GM12864 (cell line): ENCODE results near the gene KCNK16.

ENCODE experiments used
- DNase-seq: peaks from one replicate; pipeline ENCODE4 v3.0.0-alpha.2; 2011; ENCODE audit warnings: low read depth
- H3K4me3 ChIP-seq: 2 replicates; pipeline ENCODE4 v1.5.1; 2011; ENCODE audit warnings: mild to moderate bottlenecking, low read depth, low read length, control low read depth
- TF ChIP-seq, protein P1 (sequence below): IDR thresholded peaks from 2 replicates; pipeline ENCODE4 v1.5.1; 2011; ENCODE audit warnings: low read depth, mild to moderate bottlenecking, moderate library complexity, low read length, control low read depth, inconsistent platforms; ENCODE audit errors: missing control alignments

The KCNK16 gene

DNA sequence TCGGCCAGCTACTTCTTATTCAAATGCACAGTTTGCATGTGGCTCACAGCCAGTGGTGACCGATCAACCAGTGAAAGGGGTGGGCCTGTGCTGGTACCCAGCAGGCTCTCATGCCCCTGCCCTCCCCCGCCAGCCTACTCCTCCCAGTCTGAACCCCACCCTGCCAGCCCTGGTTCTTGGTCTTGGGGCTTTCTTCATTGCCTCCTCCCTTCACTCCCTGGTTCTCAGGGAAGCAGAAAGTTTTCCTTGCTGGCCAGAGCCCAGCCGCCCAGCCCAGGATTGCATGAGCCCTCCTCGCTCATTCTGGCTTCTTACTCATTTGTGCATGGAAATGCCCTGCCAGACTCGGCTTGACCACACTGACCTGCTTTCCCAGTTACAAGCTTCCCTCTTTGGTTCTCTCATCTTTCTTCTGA, 49.1 kb downstream of the KCNK16 start:
- H3K4me3 ChIP-seq, result no peak overlapping the region
- no peak for DNase-seq
- TF ChIP-seq, protein P1, sequence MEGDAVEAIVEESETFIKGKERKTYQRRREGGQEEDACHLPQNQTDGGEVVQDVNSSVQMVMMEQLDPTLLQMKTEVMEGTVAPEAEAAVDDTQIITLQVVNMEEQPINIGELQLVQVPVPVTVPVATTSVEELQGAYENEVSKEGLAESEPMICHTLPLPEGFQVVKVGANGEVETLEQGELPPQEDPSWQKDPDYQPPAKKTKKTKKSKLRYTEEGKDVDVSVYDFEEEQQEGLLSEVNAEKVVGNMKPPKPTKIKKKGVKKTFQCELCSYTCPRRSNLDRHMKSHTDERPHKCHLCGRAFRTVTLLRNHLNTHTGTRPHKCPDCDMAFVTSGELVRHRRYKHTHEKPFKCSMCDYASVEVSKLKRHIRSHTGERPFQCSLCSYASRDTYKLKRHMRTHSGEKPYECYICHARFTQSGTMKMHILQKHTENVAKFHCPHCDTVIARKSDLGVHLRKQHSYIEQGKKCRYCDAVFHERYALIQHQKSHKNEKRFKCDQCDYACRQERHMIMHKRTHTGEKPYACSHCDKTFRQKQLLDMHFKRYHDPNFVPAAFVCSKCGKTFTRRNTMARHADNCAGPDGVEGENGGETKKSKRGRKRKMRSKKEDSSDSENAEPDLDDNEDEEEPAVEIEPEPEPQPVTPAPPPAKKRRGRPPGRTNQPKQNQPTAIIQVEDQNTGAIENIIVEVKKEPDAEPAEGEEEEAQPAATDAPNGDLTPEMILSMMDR, result no peak

DNA sequence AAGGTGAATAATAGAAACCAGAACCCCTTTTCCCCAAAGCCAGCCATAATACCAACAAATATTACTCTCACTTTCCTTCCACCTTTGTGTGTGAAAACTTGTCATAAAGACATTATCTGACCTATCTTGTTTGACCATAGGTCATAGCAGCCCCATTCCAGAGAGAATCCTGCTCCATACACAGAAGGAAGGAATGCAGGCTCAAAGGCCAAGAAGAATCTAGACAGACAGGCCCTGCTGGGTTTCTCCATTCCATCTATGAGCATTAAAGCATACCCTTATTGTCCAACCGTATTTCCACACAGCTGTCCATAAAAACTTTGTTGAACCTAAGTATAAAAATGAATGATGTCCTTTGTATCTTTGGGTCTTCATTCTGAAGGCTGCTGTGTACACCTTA, 52.5 kb downstream of the KCNK16 start:
- TF ChIP-seq, protein P1, result no peak
- H3K4me3 ChIP-seq, result no peak overlapping the region
- DNase-seq, result no peak

DNA sequence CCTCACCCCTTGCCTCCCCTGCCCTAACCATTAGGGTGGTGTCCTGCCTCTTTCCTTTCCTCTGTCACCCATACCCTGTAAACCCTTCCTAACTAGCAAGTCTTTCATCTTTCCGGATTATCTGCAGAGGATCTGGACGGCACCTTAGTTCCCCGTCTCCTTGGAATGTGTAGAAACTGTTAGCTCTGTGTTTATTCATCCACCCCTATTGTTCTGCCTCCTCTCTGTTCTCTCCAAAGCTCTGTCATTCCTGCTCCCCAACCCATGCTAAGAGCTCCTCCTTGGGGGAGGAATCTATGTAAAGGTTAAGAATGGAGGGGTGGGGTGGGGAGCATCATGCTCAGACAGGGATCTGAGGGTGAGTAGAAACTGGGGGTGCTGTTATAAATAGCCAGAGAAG, 53.8 kb downstream of the KCNK16 start:
- H3K4me3 ChIP-seq, result no peak overlapping the region
- no peak for DNase-seq
- TF ChIP-seq, protein P1, result no peak

DNA sequence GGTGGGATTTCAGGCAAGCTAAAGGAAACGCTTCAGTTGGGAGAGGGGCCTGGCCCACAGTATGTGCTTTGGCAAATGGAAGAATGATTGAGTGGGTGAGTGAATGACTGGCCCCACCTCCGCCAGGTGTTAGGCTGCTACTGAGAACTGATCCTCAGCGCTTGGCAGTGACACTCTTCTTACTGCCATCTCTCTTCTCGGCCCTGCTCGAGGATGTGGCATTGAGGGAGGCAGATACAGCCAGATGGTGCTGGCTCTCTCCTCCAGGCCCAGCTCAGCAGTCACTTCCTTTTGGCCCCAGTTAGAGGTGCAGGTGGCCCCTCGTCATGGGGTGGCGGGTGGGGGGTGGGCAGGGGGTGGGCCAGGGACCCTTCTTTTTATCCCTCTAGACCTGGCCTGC, 54.3 kb downstream of the KCNK16 start:
- DNase-seq, result no peak
- no peak overlapping the region for H3K4me3 ChIP-seq
- TF ChIP-seq, protein P1, result no peak

DNA sequence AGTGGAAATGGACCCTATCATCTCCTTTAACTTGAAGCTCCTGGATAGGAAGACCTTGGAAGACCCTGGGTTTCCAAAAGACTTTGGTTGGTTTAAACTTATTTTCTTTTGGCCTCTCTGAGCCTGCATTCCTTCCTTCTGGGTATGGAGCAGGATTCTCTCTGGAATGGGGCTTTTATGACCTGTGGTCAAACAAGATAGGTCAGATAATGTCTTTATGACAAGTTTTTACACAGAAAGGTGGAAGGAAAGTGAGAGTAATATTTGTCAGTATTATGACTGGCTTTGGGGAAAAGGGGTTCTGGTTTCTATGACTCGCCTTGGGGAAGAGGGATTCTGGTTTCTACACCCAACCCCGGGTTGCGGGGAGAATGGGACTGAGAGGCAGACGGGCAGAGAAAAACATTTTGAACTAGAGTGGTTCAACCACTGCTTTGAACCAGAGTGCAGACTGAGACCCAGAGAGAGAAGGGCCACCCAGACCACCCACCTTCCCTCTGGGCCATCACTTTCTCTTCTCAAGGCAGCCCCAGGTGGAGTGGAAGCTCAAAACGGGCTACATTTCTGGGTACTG, 55.6 kb downstream of the KCNK16 start:
- DNase-seq, result no peak
- TF ChIP-seq, protein P1, result no peak
- H3K4me3 ChIP-seq, result no peak overlapping the region

DNA sequence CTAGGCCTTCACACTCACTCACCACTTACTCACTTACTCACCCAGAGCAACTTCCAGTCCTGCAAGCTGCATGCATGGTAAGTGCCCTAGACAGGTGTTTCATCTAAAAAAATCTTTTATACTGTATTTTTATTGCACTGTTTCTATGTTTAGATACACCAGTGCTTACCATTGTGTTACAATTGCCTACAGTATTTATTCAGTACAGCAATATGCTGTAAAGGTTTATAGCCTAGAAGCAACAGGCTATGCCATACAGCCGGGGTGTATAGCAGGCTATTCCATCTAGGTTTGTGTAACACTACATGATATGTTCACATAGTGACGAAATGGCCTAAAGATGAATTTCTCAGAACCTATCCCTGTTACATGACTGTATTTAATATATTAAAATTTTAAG, 56.1 kb downstream of the KCNK16 start:
- no peak for DNase-seq
- TF ChIP-seq, protein P1, result no peak
- no peak overlapping the region for H3K4me3 ChIP-seq
